Ureter (tissue), 1 donor: ENCODE results near the gene FOXP4. TPM values are rescaled to one million over a fixed set of nuclear protein-coding genes. Genes with fewer than 3 reads are reported as not detected.

Experiments
- DNase-seq: peaks from one replicate; pipeline ENCODE4 v3.0.0-alpha.2; 2020; ENCODE audit warnings: low spot score
- total RNA-seq: library from RNA; stranded (reverse); gene quantifications from one replicate; pipeline ENCODE4 v1.2.4, GENCODE V29; 2023
- donor health status: DM: yes; HTN: yes; CAD: no.

The FOXP4 gene
- total RNA-seq, 1 donor from 2014 or later: 25.1 TPM

DNA sequence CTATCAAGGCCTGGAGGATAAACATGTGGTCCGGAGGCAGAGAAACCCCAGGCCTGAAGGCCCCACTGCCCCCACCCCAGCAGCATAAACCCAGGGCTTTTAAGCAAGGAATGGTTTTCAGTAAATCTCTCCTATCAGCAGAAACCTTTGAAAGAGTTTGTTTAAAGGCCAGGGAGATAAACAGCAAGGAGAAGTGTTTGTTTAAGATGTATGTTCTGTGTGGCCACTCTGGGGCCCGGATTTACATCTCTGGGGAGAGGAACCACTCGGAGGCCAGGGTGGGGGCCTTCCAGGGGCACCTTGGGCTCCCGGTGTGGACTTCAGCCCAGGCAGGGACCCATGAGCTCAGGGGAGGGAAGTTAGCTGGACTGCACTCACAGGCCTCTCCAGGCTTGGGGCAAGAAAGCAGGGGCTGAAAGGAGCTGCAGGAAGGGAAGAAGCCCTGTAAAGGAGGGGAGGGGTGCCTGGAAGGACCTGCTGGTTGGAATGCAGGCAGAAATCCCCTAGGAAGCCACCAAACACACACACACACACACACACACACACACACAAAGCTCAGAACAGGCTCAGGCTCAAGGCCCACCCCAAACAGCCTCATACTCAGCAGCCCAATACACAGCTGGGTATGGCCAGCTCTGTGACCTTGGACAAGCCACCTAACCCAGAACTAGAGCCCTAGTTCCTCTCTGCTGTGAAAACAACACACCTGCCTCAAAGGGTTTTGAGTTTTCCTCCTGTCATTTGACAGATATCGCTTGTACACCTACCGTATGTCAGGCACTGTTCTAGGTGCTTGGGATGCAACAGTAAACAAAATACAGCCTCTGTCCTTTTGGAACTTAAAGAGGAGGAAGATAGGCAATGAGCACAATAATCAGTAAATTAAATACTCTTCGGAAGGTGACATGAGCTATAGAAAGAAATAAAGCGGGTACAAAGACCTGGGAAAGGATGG is 26.2 kb upstream of the FOXP4 start:
- no peak for DNase-seq

DNA sequence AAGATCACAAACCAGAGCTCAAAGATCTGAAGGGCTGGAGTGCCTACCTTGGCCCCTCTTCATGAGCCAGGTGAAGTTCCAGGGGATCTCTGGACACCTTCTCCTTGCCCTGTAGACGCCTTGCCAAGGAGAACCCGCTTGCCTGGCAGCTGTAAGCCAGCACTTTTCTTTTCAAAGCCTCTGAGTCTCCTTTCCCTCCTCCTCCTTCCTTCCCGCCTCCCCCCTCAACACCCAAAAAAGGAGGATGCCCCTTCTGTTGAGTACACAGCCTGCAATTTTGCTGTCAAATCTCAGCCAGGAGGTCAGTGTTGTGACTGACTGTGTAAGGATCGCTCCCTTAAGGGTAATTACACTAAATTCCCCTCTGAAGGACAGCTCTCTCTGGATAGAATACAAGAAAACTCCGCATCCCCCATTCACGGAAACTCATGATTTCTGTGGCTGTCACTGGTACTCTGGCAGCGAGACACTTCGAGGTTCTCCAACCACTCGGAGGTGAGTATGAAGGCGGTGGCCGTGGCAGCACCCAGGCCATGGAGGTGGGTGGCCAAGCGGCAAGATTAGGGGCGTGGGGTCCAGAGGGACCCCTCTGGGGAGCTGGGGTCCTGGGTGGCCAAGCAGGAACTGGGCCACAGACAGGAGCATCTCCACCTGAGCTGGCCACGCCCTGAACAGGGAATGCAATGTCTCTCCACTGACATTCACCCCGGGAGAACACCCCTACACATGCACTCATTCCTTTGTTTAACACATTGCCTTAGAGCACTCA is 23.2 kb upstream of the FOXP4 start:
- DNase-seq: no peak

DNA sequence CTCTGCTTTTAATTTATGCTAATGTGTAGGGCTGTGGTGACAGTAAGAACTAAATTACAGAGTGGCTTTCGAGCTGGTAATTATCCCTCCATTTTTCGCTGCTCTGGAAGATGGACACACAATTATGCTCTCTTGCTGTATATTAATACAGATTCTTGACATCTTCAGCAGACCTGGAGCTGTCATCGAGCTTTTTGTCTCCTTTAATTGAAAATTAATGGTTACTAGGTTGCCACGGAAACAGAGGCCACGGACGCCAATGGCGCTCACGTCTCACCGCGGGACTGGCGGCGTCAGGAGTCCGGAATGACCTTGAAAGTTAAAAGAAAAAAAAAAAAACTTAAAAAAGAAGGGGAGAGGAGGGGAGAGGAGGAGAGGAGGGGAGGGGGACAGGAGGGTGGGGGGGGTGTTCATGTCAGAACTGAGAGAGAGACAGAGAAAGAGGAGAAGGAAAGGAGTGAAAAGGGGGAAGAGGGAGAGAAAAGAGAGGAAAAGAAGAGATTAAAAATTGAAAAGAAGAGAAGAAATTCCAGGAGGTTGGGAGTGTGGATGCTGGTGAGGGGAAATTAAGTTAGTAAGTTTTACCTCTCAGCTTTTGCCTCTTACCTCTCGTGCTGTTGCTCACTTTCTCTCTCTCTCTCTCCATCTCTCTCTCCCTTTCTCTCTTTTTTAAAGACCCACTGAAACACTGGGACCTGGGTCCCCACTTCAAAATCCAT is 22.1 kb upstream of the FOXP4 start:
- no peak for DNase-seq

DNA sequence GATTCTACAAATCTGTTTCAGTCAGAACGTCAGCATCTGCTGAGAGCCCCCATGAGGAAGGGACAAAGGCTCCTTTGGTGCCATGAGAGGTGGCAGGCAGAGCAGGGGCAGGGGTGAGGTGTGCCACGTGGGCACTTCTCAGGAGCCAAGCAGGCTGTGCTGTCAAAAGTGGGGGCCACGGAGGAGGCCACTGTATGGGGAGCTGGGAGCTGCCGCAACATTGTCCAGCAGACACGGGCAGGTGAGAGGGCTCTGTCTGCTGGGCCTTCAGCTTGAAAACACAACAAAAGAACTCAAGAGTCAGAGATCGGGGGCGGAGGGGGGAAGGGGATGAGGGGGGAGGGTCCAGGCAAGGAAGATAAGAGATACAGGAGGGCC is 21.6 kb upstream of the FOXP4 start:
- DNase-seq: no peak

DNA sequence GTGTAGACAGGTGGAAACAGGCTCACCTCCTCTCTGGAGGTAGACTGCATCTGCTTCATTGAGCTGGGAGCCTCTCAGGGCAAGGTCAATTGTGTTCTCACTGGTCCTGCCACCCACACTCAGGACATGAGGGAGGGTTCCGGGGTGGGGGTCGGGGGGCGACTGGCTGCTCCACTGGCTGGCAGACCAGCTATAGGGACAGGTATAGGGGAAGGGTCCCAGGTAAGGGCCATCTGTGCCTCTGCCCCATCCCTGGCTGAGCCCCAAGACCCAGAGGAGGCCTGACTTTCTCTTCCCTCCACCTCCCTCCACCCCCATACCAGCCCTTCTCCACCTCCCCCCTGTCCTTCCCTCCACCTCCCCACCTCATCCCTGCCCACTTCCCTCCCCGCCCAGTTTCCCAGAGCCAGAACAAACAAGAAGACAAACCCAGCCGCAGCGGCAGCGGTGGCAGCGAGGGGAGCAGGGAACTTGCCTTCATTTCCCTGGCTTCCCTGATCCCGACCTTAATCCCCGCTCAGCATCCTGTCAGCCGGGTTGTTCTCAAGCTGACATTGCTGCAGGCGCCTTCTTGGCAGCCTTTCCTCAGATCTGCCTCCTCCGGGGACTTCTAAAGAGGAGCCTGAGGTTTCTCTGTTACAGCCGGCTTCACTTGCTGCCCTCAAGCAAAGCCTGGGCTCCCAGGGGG is 18.3 kb upstream of the FOXP4 start:
- no peak for DNase-seq

DNA sequence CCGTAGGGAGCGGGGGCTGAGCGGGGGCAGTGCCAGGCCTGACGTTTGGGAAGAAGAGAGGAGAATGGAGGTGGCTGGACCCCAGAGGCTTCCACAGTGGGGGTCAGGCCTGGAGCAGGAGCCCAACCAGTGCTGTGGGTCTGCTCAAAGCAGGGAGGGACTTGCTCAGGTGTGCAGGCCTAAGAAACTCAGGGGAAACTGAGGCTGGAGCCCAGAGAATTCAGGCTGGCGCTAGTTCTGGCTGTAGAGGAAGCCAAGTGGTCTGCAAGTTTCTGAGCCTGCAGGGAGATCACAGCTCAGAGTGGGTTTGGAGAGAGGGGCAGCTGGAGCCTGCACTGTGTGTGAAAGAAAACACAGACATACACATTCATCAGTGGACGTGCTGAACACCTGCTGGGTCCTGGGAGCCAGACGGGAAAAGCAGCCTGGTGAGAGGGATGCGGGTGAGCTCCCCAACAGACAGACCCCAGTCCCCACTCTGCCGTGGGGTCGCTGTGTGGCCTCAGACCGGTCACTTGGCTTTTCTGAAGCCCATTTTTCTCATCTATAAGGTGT is 17.7 kb upstream of the FOXP4 start:
- no peak for DNase-seq

DNA sequence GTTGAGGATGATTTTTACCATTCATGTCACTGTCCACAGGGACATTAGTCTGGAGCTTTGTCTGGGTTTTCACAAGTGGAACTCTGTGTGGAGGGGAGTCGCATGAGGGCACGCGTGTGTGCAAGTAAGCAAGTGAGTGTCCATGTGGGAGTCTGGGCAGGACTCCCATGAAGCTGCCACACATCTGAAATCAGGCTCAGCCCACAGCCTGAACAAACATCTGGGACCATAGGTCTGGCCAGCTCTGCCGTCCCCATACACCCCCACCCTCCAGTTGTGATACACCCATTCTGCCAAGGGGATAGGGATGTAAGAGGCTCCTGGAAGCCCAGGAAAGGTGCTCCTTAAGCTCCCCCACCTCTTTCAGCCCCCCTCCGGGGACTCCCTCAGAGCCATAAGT is 17.1 kb upstream of the FOXP4 start:
- DNase-seq: no peak

DNA sequence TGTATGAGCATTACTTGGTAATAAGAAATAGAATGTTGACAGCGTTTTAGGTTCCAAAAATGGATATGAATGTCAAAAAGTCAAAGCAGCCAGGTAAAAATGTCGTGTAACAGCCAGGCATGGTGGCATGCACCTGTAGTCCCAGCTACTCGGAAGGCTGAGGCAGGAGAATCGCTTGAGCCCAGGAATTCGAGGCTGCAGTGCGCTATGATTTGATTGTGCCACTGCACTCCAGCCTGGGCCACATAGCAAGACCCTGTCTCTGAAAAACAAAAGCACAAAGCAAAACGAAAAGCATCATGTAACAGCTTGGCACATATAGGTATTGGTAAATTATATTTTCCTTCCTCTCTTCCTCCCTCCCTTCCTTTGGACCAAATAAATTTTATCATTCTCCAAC is 16.2 kb upstream of the FOXP4 start:
- DNase-seq: no peak

DNA sequence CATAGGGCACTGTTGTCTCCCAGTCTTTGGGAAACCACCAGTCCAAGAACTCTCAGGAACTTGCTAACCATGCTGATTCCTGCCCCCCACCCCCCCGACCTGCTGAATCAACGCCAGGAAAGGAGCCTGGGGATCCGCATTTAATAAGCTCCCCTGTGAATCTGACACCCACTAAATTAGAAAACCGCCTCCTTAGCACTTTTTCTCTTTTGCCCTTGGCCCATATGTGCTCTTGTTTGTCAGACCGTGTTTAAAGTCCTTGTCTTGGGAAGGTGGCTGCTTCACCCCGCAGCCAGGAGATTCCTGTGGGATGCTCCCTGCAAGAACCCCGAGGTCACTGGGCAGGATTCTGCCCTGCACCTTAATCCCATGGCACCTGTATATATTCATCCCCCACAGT is 15.7 kb upstream of the FOXP4 start:
- DNase-seq: no peak

DNA sequence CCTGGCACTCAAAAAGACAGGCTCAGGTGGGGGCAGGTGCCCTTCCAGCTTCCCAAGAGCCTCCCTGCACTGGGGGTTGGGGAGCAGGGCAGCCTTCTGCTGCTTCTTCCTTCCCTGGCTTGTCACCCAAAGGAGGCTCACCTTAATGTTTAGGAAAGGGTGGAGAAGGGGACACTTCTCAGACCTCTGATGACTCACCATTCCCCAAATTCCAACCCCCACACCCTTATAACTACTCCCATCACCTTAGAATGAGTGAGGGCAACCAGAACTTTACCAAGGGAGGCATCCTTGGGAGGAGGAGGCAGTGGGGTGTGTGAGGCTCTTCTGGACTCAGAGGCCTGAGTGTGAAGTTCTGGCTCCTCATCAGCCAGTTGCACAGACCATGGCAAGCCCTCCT is 15.2 kb upstream of the FOXP4 start:
- DNase-seq: no peak

DNA sequence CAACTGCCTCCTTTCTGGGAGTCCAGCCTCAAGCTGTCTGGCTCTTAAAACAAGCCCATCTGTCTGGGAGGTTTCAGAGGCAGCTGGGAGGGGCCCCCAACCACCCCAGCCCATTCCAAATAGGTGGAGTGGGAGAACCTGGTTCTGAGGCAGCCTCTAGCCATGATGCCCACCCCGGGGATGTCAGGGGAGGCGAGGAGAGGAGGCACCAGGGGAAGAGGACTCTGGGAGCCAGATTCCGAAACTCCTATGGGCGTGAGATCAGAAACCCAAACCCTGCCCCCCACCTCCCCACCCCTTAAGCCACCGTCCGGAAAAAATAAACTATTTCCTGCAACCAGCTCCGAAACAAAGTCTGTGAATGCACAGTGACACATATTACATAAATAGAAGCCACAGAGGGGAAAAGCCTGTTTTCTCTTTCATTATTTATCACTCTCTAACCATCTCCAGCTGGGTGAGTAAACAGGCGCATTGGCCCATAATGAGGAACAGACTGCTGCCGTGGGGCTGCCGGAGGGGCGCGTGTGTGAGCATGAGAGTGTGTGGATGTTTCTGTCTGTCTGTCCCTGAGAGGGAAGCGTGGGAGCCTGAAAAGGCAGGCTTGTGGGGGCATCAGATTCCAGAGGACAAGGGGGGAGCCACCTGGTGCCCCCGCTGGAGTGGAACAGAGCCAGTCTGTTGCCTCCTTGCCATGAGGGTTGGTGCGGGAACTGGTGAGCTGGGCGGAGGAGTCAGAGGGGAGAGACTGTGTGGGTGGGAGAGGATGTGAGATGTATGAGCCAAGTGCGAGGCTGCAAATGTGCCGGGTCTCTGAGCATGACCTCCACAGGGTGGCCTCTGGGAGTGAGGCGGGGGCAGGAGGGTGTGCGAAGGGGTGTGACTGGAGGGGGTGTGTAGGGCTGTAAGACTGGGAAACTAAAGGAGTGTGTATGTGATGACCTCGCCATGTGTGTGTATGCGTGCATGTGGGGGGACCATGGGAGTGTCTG is 14.3 kb upstream of the FOXP4 start:
- no peak for DNase-seq

DNA sequence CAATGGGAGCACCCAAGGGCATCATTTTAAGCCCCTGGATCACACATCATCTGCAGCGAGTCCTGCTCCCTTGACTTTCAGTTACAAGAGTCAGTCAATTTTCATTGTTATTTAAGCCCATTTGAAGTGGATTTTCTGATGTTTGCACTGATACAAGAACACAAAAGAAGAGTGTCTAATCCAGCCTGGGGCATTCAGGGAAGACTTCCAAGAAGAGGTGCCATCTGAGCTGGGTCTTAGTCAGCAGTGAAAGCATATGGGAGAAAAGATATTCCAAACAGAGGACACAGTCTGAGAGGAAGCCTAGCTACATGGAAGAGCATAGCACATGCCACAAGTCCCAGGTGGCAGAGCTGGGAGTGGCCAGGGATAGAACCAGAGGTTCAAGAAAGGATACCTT is 10.4 kb upstream of the FOXP4 start:
- no peak for DNase-seq

DNA sequence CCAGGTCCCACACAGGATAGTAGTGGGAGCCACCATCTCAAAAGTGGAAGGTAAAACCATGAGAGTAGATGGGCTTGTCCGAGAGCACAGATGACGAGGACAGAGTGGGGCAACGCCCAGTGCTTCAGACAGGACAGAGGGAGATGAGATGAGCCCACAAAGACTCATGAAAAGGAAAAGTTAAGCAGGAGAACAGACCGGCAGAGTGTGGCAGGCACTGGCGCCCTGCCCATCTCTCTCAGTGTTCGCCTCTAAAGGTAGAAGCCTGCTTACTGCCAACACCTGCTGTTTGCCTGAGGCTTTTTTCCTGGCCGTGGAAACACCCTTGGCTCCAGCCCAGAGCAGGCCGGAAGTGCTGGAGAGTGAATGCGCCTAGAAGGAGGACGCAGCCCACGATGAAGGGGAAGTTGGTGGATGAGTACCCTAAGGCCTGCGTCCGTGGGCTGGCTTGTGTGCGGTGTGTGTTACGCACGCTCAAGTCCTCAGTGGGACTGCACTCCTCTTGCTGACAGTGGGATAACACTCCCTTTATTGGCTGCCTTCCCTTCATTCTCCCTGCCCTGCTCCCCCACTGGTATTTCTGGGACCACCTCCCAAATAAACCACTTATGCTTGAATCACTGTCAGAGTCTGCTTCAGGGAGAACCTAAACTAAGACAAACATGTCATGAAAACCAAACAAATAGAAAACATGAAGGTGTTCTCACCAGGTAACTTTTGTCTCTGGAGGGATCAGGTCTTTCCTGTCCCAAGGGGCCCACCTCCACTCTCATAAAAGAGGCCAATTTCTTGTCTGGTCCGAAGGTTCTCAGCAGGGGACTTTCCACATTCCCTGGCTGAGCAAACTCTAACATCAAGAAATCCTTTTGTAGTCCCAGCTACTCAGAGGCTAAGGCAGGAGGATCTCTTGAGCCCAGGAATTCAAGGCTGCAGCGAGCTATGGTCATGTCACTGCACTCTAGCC is 9.1 kb upstream of the FOXP4 start:
- DNase-seq: peak; percentile 85

DNA sequence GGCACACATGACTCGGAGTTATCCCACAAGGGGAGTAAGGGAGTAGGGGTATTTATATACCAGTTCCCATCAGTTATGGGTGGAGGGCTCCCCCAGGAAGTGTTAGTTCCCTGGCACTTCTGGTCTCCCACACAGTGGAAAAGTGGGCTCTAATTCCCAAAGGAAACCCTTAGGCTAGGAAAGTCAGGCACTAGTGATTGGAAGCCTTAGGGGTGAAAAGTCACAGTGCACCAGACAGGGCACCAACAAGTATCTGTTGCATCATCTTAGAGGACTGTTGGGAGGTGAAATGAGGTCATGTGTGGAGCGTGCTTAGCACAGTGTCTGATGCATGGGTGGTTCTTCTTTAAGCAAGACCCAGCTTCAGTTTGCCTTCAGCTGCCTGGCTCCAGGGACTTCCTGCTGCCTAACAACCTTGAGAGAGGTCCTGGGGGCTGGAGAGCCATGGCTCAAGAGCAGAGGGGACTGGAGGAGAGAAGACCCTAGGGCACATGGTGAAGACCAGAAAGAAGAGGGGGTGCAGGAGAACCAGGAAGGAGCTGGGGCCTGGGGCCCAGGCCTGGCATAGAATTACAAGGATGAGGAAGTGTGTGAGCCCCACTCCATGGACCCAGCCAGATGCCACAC is 7.5 kb upstream of the FOXP4 start:
- no peak for DNase-seq

DNA sequence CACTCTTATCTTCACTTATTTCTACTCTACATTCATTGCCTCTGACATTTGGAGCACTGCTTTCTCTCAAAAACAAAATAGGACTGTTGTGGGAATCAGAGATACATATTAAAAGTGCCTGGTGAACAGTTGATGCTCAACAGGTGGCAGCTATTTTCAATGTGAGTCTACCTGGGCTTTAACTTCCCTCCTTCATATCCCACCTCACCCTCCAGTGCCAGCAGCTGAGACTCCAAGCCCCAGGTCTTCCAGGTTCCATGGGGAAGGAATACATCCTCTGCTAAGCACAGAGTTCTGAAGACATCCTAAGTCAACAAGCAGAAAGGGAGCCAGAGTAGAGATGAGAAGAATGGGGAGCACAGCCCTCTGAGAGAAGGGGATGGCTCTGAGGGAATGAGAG is 7.0 kb upstream of the FOXP4 start:
- DNase-seq: no peak

DNA sequence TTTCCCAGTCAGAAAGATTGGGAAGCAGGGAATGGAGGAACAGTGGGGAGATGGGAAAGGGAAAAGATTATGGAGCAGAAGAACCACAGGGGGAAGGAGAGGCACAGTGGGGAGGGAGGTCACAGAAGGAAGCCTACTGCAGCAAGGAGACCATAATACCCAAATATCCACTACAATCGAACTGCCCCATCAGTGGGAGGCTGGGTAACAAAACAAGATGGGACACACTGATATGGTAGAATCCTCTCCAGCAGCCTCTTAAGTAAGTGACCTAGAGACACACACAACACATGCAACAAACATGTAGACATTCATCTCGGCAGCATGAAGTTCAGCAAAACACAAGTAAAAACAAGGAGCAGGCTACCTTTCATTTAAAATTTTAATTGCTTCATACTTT is 4.8 kb upstream of the FOXP4 start:
- no peak for DNase-seq

DNA sequence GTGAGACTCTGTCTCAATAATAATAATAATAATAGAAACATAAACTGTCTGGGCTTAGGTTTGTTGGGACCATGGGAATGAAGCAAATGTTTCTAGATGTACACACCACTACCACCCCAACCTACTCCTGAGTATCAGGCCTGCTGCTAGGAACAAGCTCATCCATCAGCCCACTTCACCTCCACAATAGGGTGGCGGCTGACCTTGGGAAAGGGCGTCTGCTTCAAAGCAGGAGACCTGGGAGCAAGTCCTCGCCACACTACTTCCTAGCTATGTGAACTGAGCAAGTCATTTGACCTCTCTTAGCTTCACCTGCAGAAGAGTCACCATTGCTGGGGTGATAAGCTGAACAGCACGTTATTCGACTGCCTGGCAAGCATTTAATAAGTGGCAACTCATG is 3.1 kb upstream of the FOXP4 start:
- no peak for DNase-seq

DNA sequence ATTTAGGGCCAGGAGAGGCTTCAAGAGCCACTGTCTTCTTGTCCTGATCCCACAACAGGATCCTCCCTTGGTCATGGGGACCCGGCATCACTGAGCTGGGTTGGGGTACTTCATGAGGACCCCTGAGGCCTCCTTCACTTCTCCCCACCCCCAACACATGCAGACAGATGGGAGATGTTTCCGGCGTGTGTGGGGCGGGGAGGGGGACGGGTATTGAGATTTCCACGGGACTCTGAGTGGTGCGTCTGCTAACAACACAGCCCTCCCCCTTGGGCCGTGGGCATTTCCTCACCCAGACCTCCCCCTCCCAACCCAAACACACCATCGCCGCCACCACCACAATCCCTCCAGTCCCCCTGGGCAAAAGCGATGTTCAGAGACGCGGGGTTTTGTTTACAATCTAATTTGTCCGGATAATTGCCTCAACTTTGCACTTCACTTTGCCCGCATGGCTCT is 906 bp upstream of the FOXP4 start:
- no peak for DNase-seq

DNA sequence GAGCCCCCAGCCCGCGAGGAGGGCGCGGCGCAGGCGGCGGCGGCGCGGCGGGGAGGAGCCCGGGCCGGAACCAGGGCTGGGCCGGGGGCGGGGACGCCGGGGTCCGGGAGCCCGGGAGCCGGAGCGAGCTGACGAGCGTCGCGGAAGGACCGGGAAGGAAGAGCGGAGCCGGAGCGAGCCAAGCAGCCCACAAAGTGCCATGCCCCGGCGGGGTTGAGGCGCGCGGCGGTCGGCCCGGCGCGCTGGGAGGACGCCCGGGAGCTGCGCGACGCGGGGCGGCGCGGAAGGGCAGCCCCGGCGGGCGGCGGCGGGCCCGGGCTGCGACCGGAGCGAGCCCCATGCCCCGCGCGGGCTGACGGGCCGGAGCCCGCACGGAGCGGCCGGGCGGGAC is 289 bp downstream of the FOXP4 start:
- no peak for DNase-seq
